ENCODE measurements around the gene TIMP1. TPM values are rescaled to one million over a fixed set of nuclear protein-coding genes. Genes with fewer than 3 reads are reported as not detected.

TIMP1 gene
- total and polyA plus RNA-seq, 2 donors (not counting 1 experiment from before 2014, with no cell fraction given), result 8.8 to 12.8 TPM

DNA sequence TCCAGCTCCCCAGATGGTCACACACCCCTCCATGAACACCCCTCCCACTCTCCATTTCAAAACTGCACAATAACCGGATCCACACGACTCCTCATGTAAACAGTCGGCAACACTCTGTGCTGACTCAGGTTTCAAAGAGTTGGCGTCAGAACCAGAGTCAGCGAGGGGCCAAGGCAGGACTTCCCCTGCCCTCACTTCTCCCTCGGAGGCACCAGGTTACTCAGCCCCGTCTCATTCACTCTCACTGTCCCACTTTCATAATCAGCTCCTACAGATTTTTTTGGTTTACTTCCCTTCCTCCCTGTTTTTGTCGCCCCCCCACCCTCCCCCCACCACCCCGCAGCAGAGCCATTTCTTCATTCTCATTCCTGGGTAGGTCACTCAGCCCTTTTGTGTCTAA lies 2.7 kb upstream of the TIMP1 start:
- Histone ChIP-seq H3K27me3 (replicated peaks in 1 of 4; ENCODE audit: control extremely low read depth in 1 of 4, control insufficient read depth in 3 of 4, insufficient read depth in 4 of 4, low read length in 3 of 4) (no peaks in the 10 kb centered on the region), H3K4me2 (replicated peaks; ENCODE audit: low read depth, low read length, poor library complexity, severe bottlenecking) (no peak overlapping the region), H2AFZ (ENCODE audit: insufficient read depth, low read depth, low read length, poor library complexity, severe bottlenecking) (no peak overlapping the region), H3K79me2 (ENCODE audit: control insufficient read depth, insufficient read depth, low read length) (no peaks in the 10 kb centered on the region), H3K4me1 (ENCODE audit: control insufficient read depth in 2 of 2, insufficient read depth in 2 of 2, low read length in 2 of 2) (peaks cover 5 to 13% of the 10 kb centered on the region in 2 donors), H3K36me3 (replicated peaks in 1 of 2; ENCODE audit: control extremely low read depth in 1 of 2, control insufficient read depth in 1 of 2, extremely low read depth in 1 of 2, insufficient read depth in 2 of 2, low read length in 1 of 2) (no peaks in the 10 kb centered on the region), H4K20me1 (ENCODE audit: control insufficient read depth, insufficient read depth, low read length, poor library complexity, severe bottlenecking) (no peaks in the 10 kb centered on the region), H3K27ac (ENCODE audit: low read length in 2 of 2) (no peak overlapping the region), H3K9ac (ENCODE audit: low read length) (no peak overlapping the region), H3K9me3 (ENCODE audit: control extremely low read depth in 1 of 3, control insufficient read depth in 2 of 3, insufficient read depth in 1 of 3, low read length in 2 of 3) (no peaks in the 10 kb centered on the region), H3K4me3 (ENCODE audit: control extremely low read depth in 1 of 5, extremely low read depth in 1 of 5, insufficient read depth in 1 of 5, low read depth in 2 of 5, low read length in 4 of 5) (no peak overlapping the region)
- no peak for TF ChIP-seq CTCF (IDR thresholded peaks at IDR 0.05)
- TF ChIP-seq EZH2 (IDR thresholded peaks at IDR 0.05; ENCODE audit: borderline replicate concordance, insufficient read depth, low read depth, low read length, poor library complexity, severe bottlenecking), result no peak
- Mint-ChIP-seq H3K27ac (no peak overlapping the region), H3K4me3 (no peak overlapping the region), H3K9me3 (ENCODE audit: insufficient read depth) (no peaks in the 10 kb centered on the region), H3K4me1 (peaks cover 12% of the 10 kb centered on the region), H3K27me3 (peaks cover 14% of the 10 kb centered on the region)
- ChIA-PET POLR2A (no interaction called here), CTCF (no interaction called here)
- no peak for DNase-seq
- WGBS (ENCODE audit: insufficient coverage), result 63% methylated on average over 5 of the region's 9 CpGs
- intact Hi-C loops (cut with micrococcal nuclease), result no loop called here
- ATAC-seq (ENCODE audit: low read depth), result no peak

DNA sequence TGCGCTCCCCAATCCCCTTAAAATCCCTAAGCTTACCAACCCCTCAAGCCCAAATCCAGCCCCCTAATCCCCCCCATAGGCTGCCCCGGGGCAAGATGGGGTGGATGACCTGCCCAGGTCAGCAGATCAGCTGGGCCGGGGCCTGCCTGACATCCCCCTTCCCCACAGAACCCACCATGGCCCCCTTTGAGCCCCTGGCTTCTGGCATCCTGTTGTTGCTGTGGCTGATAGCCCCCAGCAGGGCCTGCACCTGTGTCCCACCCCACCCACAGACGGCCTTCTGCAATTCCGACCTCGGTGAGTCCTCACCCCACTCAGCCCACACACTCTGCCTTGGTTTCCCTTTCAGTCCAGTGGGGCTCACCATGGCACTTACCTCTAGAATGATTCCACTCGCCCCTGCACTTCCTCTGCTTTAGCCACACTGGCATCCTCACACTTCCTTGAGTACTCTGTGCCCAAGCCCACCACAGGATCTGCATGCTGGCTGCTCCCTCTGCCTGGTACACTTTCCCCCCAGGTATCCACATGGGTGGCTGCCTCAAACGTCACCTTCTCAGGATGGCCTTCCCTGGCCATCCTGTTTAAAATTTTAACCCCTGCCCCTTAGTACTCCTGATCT lies 1.1 kb downstream of the TIMP1 start:
- WGBS (ENCODE audit: insufficient coverage), result 32% methylated on average over 6 of the region's 8 CpGs
- no peak overlapping the region for H3K4me3 ChIP-seq (ENCODE audit: control extremely low read depth in 1 of 5, extremely low read depth in 1 of 5, insufficient read depth in 1 of 5, low read depth in 2 of 5, low read length in 4 of 5)
- no peak overlapping the region for H3K9ac ChIP-seq (ENCODE audit: low read length)
- Mint-ChIP-seq H3K9me3 (ENCODE audit: insufficient read depth) (no peaks in the 10 kb centered on the region), H3K4me1 (peaks cover 12% of the 10 kb centered on the region), H3K27ac (peak overlapping the region; percentile 16), H3K4me3 (no peak overlapping the region), H3K27me3 (peaks cover under 1% of the 10 kb centered on the region)
- ChIA-PET CTCF (no interaction called here), POLR2A (interaction anchor here (0.6 to 0.7 kb wide), 2 partner anchors 12 to 348 kb away, joined by 3 read pairs; no protein-coding TSS in a partner anchor)
- no peak overlapping the region for H3K4me2 ChIP-seq (replicated peaks; ENCODE audit: low read depth, low read length, poor library complexity, severe bottlenecking)
- intact Hi-C loops (cut with micrococcal nuclease), result no loop called here
- TF ChIP-seq EZH2 (IDR thresholded peaks at IDR 0.05; ENCODE audit: borderline replicate concordance, insufficient read depth, low read depth, low read length, poor library complexity, severe bottlenecking), result no peak
- TF ChIP-seq CTCF (IDR thresholded peaks at IDR 0.05), result no peak
- H3K9me3 ChIP-seq (ENCODE audit: control extremely low read depth in 1 of 3, control insufficient read depth in 2 of 3, insufficient read depth in 1 of 3, low read length in 2 of 3), result no peaks in the 10 kb centered on the region
- no peak overlapping the region for H3K27ac ChIP-seq (ENCODE audit: low read length in 2 of 2)
- DNase-seq (no peak), ATAC-seq (ENCODE audit: low read depth) (no peak)
- H3K4me1 ChIP-seq (ENCODE audit: control insufficient read depth in 2 of 2, insufficient read depth in 2 of 2, low read length in 2 of 2), result peaks cover 5 to 13% of the 10 kb centered on the region in 2 donors
- no peaks in the 10 kb centered on the region for H4K20me1 ChIP-seq (ENCODE audit: control insufficient read depth, insufficient read depth, low read length, poor library complexity, severe bottlenecking)
- H3K36me3 ChIP-seq (replicated peaks in 1 of 2; ENCODE audit: control extremely low read depth in 1 of 2, control insufficient read depth in 1 of 2, extremely low read depth in 1 of 2, insufficient read depth in 2 of 2, low read length in 1 of 2), result no peaks in the 10 kb centered on the region
- no peaks in the 10 kb centered on the region for H3K79me2 ChIP-seq (ENCODE audit: control insufficient read depth, insufficient read depth, low read length)
- H3K27me3 ChIP-seq (replicated peaks in 1 of 4; ENCODE audit: control extremely low read depth in 1 of 4, control insufficient read depth in 3 of 4, insufficient read depth in 4 of 4, low read length in 3 of 4), result no peaks in the 10 kb centered on the region
- H2AFZ ChIP-seq (ENCODE audit: insufficient read depth, low read depth, low read length, poor library complexity, severe bottlenecking), result no peak overlapping the region
